ENCODE measurements around the gene CLIP1. TPM values are rescaled to one million over a fixed set of nuclear protein-coding genes. Genes with fewer than 3 reads are reported as not detected.

The CLIP1 gene
- 57.4 and 63.4 TPM in 2 replicates for total RNA-seq

DNA sequence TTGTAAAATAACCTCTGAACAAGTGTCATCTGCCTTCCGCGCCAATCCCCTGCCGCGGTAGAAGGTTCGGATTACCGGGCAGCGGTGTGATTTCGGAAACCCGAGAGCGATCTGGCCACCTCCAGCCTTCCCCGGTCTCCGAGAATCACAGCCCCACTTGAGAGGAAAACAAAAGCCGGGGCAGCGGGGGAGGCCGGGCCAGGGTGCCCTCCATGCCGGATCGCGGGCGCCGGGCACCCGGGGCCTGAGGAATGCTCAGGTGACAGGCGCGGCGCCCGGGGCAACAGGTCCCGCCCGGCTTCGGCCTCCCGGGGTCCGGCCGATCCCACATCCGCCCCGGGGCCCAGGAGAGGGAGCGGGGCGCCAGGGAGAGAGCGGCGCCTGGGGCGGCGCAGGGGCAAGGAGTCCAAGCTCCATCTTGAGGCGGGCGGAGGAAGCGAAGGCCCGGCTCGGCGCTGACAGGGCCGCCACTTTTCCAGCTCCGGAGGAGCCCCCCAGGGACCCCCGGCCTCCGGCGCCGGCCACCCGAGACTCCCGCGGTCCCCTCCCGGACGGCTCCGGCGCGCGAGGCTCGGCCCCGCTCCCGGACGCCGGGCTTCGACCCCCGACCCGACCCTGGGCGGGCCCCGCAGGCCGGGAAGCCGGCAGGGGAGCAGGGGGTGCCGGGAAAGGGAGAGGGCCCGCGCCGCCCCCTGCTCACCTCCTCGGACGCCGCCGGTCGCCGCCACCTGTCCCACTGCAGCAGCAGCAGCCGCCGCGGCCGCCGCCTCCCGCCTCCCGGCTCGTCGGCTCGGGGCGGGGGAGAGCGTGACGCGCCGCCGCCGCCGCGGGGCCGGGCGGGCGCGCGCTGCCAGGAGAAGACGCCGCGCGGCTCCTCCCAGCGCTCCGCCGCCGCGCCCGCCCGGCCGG is at the start of gene CLIP1:
TSS of gene CLIP1 (minus strand) at position 849 of the 909 bp plus-strand sequence. CDS start 42,217 bp downstream, outside the sequence.

DNA sequence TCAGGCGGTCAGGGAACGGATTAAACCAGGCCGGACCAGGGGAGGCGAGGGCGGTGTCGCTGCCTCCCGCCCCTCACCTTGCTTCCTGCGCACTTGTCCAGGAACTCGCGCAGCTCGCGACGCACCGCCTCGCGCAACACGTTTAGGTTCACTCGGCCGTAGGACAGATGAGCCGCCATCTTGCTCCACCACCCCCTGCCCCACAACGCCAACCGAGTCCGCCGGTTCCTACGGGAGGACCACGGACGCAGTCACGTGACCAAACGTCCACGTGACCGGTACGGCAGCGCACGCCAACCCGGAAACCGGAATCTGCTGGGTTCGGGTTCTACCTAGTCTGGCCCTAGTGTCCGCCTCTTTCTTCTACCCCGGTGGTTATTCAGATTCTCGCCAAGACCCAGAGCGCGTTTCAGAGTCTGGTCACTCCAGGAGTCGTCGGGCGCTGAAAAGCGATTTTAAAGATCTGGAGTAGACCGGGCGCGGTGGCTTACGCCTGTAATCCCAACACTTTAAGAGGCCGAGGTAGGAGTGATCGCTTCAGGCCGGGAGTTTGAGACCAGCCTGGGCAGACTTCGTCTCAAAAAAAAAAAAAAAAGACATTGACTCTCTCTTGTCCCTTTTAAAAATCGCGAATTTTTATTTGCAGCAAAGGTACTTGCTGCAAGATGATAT is 156.1 kb downstream of the CLIP1 start, which contains the start of gene VPS33A:
TSS of gene VPS33A (minus strand) at position 265 of the 672 bp plus-strand sequence. CDS start at position 179, 86 bp downstream.

GRCh38 chr12:122225683-122226365 is 196.6 kb downstream of the CLIP1 start, which contains the start of gene DIABLO:
Gene DIABLO, minus strand, starts transcription at chr12:122226052. Its CDS starts 38 bp downstream, at chr12:122226014.

Other genes with a start within 250 kb of the CLIP1 start
- not detected in 2 replicates for gene IL31, start 248.4 kb downstream of the CLIP1 start, total RNA-seq
- gene LRRC43, start 239.5 kb downstream of the CLIP1 start, total RNA-seq: 0.79 and 0.87 TPM in 2 replicates
- gene B3GNT4, start 219.0 kb downstream of the CLIP1 start, total RNA-seq: 0.19 TPM in 1 of 2 replicates, not detected in the other
- 62.2 and 71.7 TPM in 2 replicates for gene DIABLO, start 196.6 kb downstream of the CLIP1 start, total RNA-seq
- 21.4 and 24.8 TPM in 2 replicates for gene VPS33A, start 156.2 kb downstream of the CLIP1 start, total RNA-seq
- 12.2 and 13.0 TPM in 2 replicates for gene ZCCHC8, start 78.3 kb upstream of the CLIP1 start, total RNA-seq
- 49.8 and 58.2 TPM in 2 replicates for gene RSRC2, start 104.3 kb upstream of the CLIP1 start, total RNA-seq
- gene KNTC1, start 104.6 kb upstream of the CLIP1 start, total RNA-seq: 19.5 and 28.9 TPM in 2 replicates

Measured in aortic smooth muscle cell (primary cell).